ENCODE measurements around the gene SHMT2. TPM values are rescaled to one million over a fixed set of nuclear protein-coding genes. Genes with fewer than 3 reads are reported as not detected.
A peak's percentile ranks its signal among the peaks of the same experiment; 100 is the strongest.

The SHMT2 gene
- total and polyA plus RNA-seq, 5 experiments from 2014 or later, result 27.3 to 45.3 (median 31.2) TPM

- POLR2A ChIA-PET, result interaction anchor here (0.9 to 1.1 kb wide), 2 partner anchors 10 to 18 kb away, joined by 3 read pairs; no protein-coding TSS in a partner anchor
- DNase-seq, result no peak
- Mint-ChIP-seq H3K36me3 (peaks cover 0 to 39% (median 23%) of the 10 kb centered on the region in 3 donors), H3K27me3 (peaks cover 9 to 32% (median 18%) of the 10 kb centered on the region in 5 donors), H3K27ac (peak overlapping the region in 4 of 10 donors; percentile 19 to 85 (median 50)), H3K4me3 (peak overlapping the region in 1 of 10 donors; percentile 4), H3K9me3 (no peaks in the 10 kb centered on the region), H3K4me1 (peaks cover 29 to 66% (median 56%) of the 10 kb centered on the region in 4 donors)
- no peak for ATAC-seq
These were observed 4.1 kb downstream of the SHMT2 start for GRCh38 chr12:57233357-57234232.

- Mint-ChIP-seq H3K27ac (peak overlapping the region in 4 of 10 donors; percentile 19 to 85 (median 78)), H3K36me3 (peaks cover 0 to 41% (median 23%) of the 10 kb centered on the region in 3 donors)
These were observed 4.7 kb downstream of the SHMT2 start for GRCh38 chr12:57234233-57234570.

GRCh38 chr12:57234571-57235016 is 5.1 kb downstream of the SHMT2 start:
- DNase-seq, result no peak
- Mint-ChIP-seq H3K9me3 (no peaks in the 10 kb centered on the region), H3K36me3 (peaks cover 0 to 41% (median 23%) of the 10 kb centered on the region in 3 donors), H3K27me3 (peaks cover 12 to 39% (median 26%) of the 10 kb centered on the region in 5 donors), H3K27ac (peak overlapping the region in 2 of 10 donors; percentile 81 to 85), H3K4me3 (peak overlapping the region in 2 of 10 donors; percentile 27 to 28), H3K4me1 (peaks cover 31 to 67% (median 56%) of the 10 kb centered on the region in 4 donors)
- ATAC-seq, result no peak
- POLR2A ChIA-PET, result no interaction called here

More at GRCh38 chr12:57234233-57234570, 4.7 kb downstream of the SHMT2 start:
- ATAC-seq (no peak), DNase-seq (no peak)
- no peaks in the 10 kb centered on the region for H3K9me3 Mint-ChIP-seq
- H3K27me3 Mint-ChIP-seq, result peaks cover 12 to 35% (median 23%) of the 10 kb centered on the region in 5 donors
- peaks cover 29 to 67% (median 56%) of the 10 kb centered on the region in 4 donors for H3K4me1 Mint-ChIP-seq
- POLR2A ChIA-PET, result no interaction called here
- H3K4me3 Mint-ChIP-seq, result peak overlapping the region in 3 of 10 donors; percentile 4 to 28 (median 27)

- peak overlapping the region in 1 of 10 donors; percentile 41 for H3K4me3 Mint-ChIP-seq
- peak overlapping the region in 2 of 10 donors; percentile 71 to 85 for H3K27ac Mint-ChIP-seq
- peaks cover 33 to 64% (median 54%) of the 10 kb centered on the region in 4 donors for H3K4me1 Mint-ChIP-seq
- POLR2A ChIA-PET, result interaction anchor here (5.3 kb wide), 1 partner anchor 10 kb away, joined by 40 read pairs; no protein-coding TSS in a partner anchor
- no peaks in the 10 kb centered on the region for H3K9me3 Mint-ChIP-seq
- peaks cover 0 to 41% (median 23%) of the 10 kb centered on the region in 3 donors for H3K36me3 Mint-ChIP-seq
- peaks cover 12 to 45% (median 31%) of the 10 kb centered on the region in 5 donors for H3K27me3 Mint-ChIP-seq
- DNase-seq (peak in 1 of 10 donors; percentile 30), ATAC-seq (no peak)
These were observed 5.7 kb downstream of the SHMT2 start for GRCh38 chr12:57235017-57235727.

GRCh38 chr12:57235728-57236131 is 6.2 kb downstream of the SHMT2 start:
- H3K27me3 Mint-ChIP-seq, result peaks cover 16 to 51% (median 36%) of the 10 kb centered on the region in 5 donors
- H3K4me1 Mint-ChIP-seq, result peaks cover 33 to 64% (median 54%) of the 10 kb centered on the region in 4 donors
- H3K4me3 Mint-ChIP-seq, result peak overlapping the region in 2 of 10 donors; percentile 26 to 91
- no peak overlapping the region for H3K27ac Mint-ChIP-seq
- ATAC-seq, result no peak
- no peaks in the 10 kb centered on the region for H3K9me3 Mint-ChIP-seq
- POLR2A ChIA-PET, result interaction anchor here (5.3 kb wide), 1 partner anchor 11 kb away, joined by 40 read pairs; no protein-coding TSS in a partner anchor
- DNase-seq, result peak in 1 of 10 donors; percentile 41
- peaks cover 0 to 41% (median 23%) of the 10 kb centered on the region in 3 donors for H3K36me3 Mint-ChIP-seq

- Mint-ChIP-seq H3K36me3 (peaks cover 0 to 40% (median 23%) of the 10 kb centered on the region in 3 donors), H3K4me3 (peak overlapping the region in 6 of 10 donors; percentile 5 to 91 (median 44)), H3K9me3 (no peaks in the 10 kb centered on the region), H3K27me3 (peaks cover 18 to 57% (median 43%) of the 10 kb centered on the region in 5 donors), H3K27ac (no peak overlapping the region), H3K4me1 (peaks cover 34 to 66% (median 55%) of the 10 kb centered on the region in 4 donors)
- no peak for ATAC-seq
- peak in 1 of 10 donors; percentile 58 for DNase-seq
- POLR2A ChIA-PET, result interaction anchor here (5.3 kb wide), 1 partner anchor 11 kb away, joined by 40 read pairs; no protein-coding TSS in a partner anchor
These were observed 6.9 kb downstream of the SHMT2 start for GRCh38 chr12:57236201-57236924.

- no peak overlapping the region for H3K27ac Mint-ChIP-seq
- H3K27me3 Mint-ChIP-seq, result peaks cover 25 to 64% (median 50%) of the 10 kb centered on the region in 5 donors
These were observed 7.5 kb downstream of the SHMT2 start for GRCh38 chr12:57236925-57237595.

GRCh38 chr12:57237596-57237931 is 8.1 kb downstream of the SHMT2 start:
- peaks cover 27 to 69% (median 52%) of the 10 kb centered on the region in 5 donors for H3K27me3 Mint-ChIP-seq
- H3K4me1 Mint-ChIP-seq, result peaks cover 40 to 77% (median 64%) of the 10 kb centered on the region in 4 donors
- H3K36me3 Mint-ChIP-seq, result peaks cover 0 to 28% (median 19%) of the 10 kb centered on the region in 3 donors
- POLR2A ChIA-PET, result interaction anchor here (5.3 to 7.5 kb wide), 3 partner anchors 8 to 23 kb away, joined by 37 to 72 read pairs (median 40); partner anchors contain the start of genes NXPH4 and SHMT2
- DNase-seq (peak in 1 of 10 donors; percentile 28), ATAC-seq (no peak)
- peak overlapping the region; percentile 52 to 95 (median 86) for H3K4me3 Mint-ChIP-seq
- no peaks in the 10 kb centered on the region for H3K9me3 Mint-ChIP-seq
- H3K27ac Mint-ChIP-seq, result peak overlapping the region in 1 of 10 donors; percentile 63

More at GRCh38 chr12:57236925-57237595, 7.5 kb downstream of the SHMT2 start:
- POLR2A ChIA-PET, result interaction anchor here (5.3 to 7.5 kb wide), 2 partner anchors 12 to 23 kb away, joined by 40 to 72 read pairs; partner anchors contain the start of gene NXPH4
- DNase-seq (peak in 2 of 10 donors; percentile 30 to 58), ATAC-seq (no peak)
- Mint-ChIP-seq H3K4me3 (peak overlapping the region in 8 of 10 donors; percentile 41 to 95 (median 86)), H3K9me3 (no peaks in the 10 kb centered on the region), H3K4me1 (peaks cover 38 to 72% (median 60%) of the 10 kb centered on the region in 4 donors), H3K36me3 (peaks cover 0 to 33% (median 19%) of the 10 kb centered on the region in 3 donors)

- Mint-ChIP-seq H3K27me3 (peaks cover 28 to 75% (median 52%) of the 10 kb centered on the region in 5 donors), H3K36me3 (peaks cover 0 to 21% (median 15%) of the 10 kb centered on the region in 3 donors), H3K9me3 (no peaks in the 10 kb centered on the region), H3K4me1 (peaks cover 40 to 80% (median 67%) of the 10 kb centered on the region in 4 donors), H3K27ac (peak overlapping the region in 2 of 10 donors; percentile 51 to 87), H3K4me3 (peak overlapping the region; percentile 90 to 98 (median 94))
- ATAC-seq (no peak), DNase-seq (peak in 2 of 10 donors; percentile 25 to 30)
- POLR2A ChIA-PET, result interaction anchor here (1.2 to 7.5 kb wide), 4 partner anchors 9 to 24 kb away, joined by 3 to 72 read pairs (median 38); partner anchors contain the start of genes NXPH4 and SHMT2
These were observed 8.7 kb downstream of the SHMT2 start for GRCh38 chr12:57237932-57238853.
